ENCODE results near the gene PHF10. TPM values are rescaled to one million over a fixed set of nuclear protein-coding genes. Genes with fewer than 3 reads are reported as not detected.

The PHF10 gene
- total RNA-seq, 6 donors from 2014 or later: 30.0 to 79.2 (median 42.4) TPM

GRCh38 chr6:169685860-169686259 is 38.4 kb downstream of the PHF10 start:
- DNase-seq: no peak

GRCh38 chr6:169684056-169684455 is 40.2 kb downstream of the PHF10 start:
- no peak overlapping the region for H3K4me3 ChIP-seq
- DNase-seq (no peak), ATAC-seq (ENCODE audit: low FRiP score in 2 of 2) (no peak)
- H3K27ac ChIP-seq: no peak overlapping the region
- no peaks in the 10 kb centered on the region for H3K4me1 ChIP-seq
- WGBS, 2 donors: 100% methylated on average over 3 of the region's 3 CpGs; no CpG with 5 or more reads in 1 of the 2 donors
- peaks cover 0 to 36% (median 2%) of the 10 kb centered on the region in 4 donors for H3K36me3 ChIP-seq
- TF ChIP-seq POLR2AphosphoS5 (IDR thresholded peaks at IDR 0.05) (no peak), CTCF (IDR thresholded peaks at IDR 0.05) (no peak), POLR2A (IDR thresholded peaks at IDR 0.05) (no peak), EP300 (IDR thresholded peaks at IDR 0.05) (no peak)
- no peaks in the 10 kb centered on the region for H3K27me3 ChIP-seq
- H3K9me3 ChIP-seq: peaks cover 5 to 9% (median 5%) of the 10 kb centered on the region in 4 donors

More at GRCh38 chr6:169685860-169686259, 38.4 kb downstream of the PHF10 start:
- Histone ChIP-seq H3K36me3 (peaks cover 0 to 27% (median 2%) of the 10 kb centered on the region in 4 donors), H3K4me1 (no peaks in the 10 kb centered on the region), H3K9me3 (peaks cover 5 to 9% (median 5%) of the 10 kb centered on the region in 4 donors), H3K27me3 (no peaks in the 10 kb centered on the region), H3K4me3 (no peak overlapping the region), H3K27ac (no peak overlapping the region)
- WGBS, 2 donors: 97 to 98% methylated on average over 2 of the region's 2 CpGs
- no peak for TF ChIP-seq CTCF (IDR thresholded peaks at IDR 0.05)
- TF ChIP-seq POLR2AphosphoS5 (IDR thresholded peaks at IDR 0.05): no peak
- TF ChIP-seq EP300 (IDR thresholded peaks at IDR 0.05): no peak
- no peak for TF ChIP-seq POLR2A (IDR thresholded peaks at IDR 0.05)
- no peak for ATAC-seq (ENCODE audit: low FRiP score in 2 of 2)

GRCh38 chr6:169678342-169678741 is 46.0 kb downstream of the PHF10 start:
- no peaks in the 10 kb centered on the region for H3K4me1 ChIP-seq
- peaks cover 0 to 17% (median 0%) of the 10 kb centered on the region in 4 donors for H3K36me3 ChIP-seq
- no peaks in the 10 kb centered on the region for H3K27me3 ChIP-seq
- 93 to 94% methylated on average over 1 of the region's 1 CpG for WGBS, 2 donors
- ATAC-seq (ENCODE audit: low FRiP score in 2 of 2) (no peak), DNase-seq (no peak)
- no peak overlapping the region for H3K4me3 ChIP-seq
- TF ChIP-seq EP300 (IDR thresholded peaks at IDR 0.05) (no peak), POLR2AphosphoS5 (IDR thresholded peaks at IDR 0.05) (no peak), POLR2A (IDR thresholded peaks at IDR 0.05) (no peak), CTCF (IDR thresholded peaks at IDR 0.05) (no peak)
- no peaks in the 10 kb centered on the region for H3K9me3 ChIP-seq
- H3K27ac ChIP-seq: no peak overlapping the region

- DNase-seq (no peak), ATAC-seq (ENCODE audit: low FRiP score in 2 of 2) (no peak)
- no peak overlapping the region for H3K27ac ChIP-seq
- WGBS, 2 donors: 78 to 96% methylated on average over 1 of the region's 1 CpG
- H3K4me1 ChIP-seq: no peaks in the 10 kb centered on the region
- no peak for TF ChIP-seq EP300 (IDR thresholded peaks at IDR 0.05)
- no peak for TF ChIP-seq POLR2AphosphoS5 (IDR thresholded peaks at IDR 0.05)
- TF ChIP-seq CTCF (IDR thresholded peaks at IDR 0.05): no peak
- TF ChIP-seq POLR2A (IDR thresholded peaks at IDR 0.05): no peak
- no peak overlapping the region for H3K4me3 ChIP-seq
- H3K27me3 ChIP-seq: no peaks in the 10 kb centered on the region
- peaks cover 0 to 16% (median 0%) of the 10 kb centered on the region in 4 donors for H3K36me3 ChIP-seq
- no peaks in the 10 kb centered on the region for H3K9me3 ChIP-seq
Observed at GRCh38 chr6:169677096-169677495, 47.2 kb downstream of the PHF10 start.

GRCh38 chr6:169675011-169675410 is 49.3 kb downstream of the PHF10 start:
- WGBS, 2 donors: 93 to 94% methylated on average over 3 of the region's 3 CpGs
- H3K27ac ChIP-seq: no peak overlapping the region
- H3K36me3 ChIP-seq: peaks cover 0 to 14% (median 2%) of the 10 kb centered on the region in 4 donors
- H3K27me3 ChIP-seq: no peaks in the 10 kb centered on the region
- DNase-seq (no peak), ATAC-seq (ENCODE audit: low FRiP score in 2 of 2) (no peak)
- no peak overlapping the region for H3K4me3 ChIP-seq
- no peak for TF ChIP-seq EP300 (IDR thresholded peaks at IDR 0.05)
- TF ChIP-seq POLR2AphosphoS5 (IDR thresholded peaks at IDR 0.05): no peak
- no peak for TF ChIP-seq CTCF (IDR thresholded peaks at IDR 0.05)
- no peaks in the 10 kb centered on the region for H3K4me1 ChIP-seq
- H3K9me3 ChIP-seq: no peaks in the 10 kb centered on the region
